Panc1 (cell line): ENCODE data around the gene FAM81A.

Experiments
- CTCF ChIP-seq: fragments of 450-650 bp; IDR thresholded peaks from 2 replicates; pipeline ENCODE4 v1.5.1; 2017; ENCODE audit warnings: mild to moderate bottlenecking
- POLR2AphosphoS5 ChIP-seq: IDR thresholded peaks from 2 replicates; pipeline ENCODE4 v1.6.1; 2012; ENCODE audit warnings: mild to moderate bottlenecking, low read depth, low read length, moderate library complexity
- SIN3A ChIP-seq: IDR thresholded peaks from 2 replicates; pipeline ENCODE4 v1.6.1; 2012; ENCODE audit warnings: low read depth, mild to moderate bottlenecking, low read length, moderate library complexity, borderline replicate concordance; ENCODE audit not compliant: insufficient read depth

- TF ChIP-seq CTCF (no peak), SIN3A (no peak), POLR2AphosphoS5 (no peak)
These were observed 10.9 kb downstream of the FAM81A start for GRCh38 chr15:59448871-59449270.
